ENCODE results near the gene SCN9A.

SCN9A gene

DNA sequence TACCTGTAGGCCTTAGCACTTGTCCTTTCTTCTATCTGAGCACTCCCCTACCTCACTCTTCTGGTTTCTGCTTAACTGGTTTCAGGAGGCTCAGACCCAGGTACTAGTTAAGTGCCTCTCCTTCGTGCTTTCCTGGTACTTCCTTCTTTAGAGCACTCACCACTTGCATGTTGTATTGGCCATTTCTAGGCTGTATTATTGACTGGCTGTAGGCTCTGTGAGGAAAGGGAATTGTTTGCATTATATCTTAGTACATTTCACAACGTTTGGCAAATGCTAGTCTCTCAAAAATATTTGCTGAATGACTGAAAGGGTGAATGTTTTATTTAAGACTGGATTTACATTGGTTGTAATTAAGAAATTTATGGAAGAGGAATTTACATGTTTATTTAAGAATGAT, 212.0 kb downstream of the SCN9A start:
- DNase-seq, result no peak

DNA sequence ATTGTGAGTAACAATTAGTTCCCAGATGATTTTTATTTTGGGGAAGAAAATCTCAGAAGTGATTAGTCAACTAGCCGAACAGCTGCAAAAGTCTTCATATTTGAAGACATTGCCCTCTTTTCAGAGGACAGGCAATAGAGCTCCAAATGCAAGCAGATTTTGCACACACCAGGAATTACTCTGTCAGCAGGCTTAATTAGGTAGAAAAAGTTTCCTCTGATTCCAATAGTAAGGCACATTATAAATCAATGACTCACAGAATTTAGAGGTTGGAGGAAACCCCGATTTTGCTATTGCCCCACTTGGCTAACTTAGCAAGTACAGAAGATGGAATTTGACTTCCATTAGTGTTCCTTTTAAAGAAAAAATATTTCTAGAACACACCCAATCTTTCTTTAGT, 217.2 kb downstream of the SCN9A start:
- DNase-seq, result no peak

DNA sequence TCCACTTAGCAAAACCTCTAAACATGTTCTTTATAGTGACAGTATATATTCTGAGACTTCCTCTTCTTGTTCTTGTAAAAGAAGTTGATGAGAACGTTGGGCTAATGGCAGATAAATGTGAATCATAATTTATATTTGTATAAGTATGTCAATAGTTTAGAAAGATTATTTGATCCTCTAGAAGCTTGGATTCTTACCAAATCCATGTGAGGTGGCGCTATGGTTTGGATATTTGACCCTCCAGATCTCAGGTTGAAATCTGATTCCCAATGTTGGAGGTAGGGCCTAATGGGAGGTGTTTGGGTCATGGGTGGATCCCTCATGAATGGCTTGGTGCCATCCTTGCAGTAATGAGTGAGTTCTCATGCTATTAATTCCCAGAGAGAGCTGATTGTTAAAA, 218.2 kb downstream of the SCN9A start:
- no peak for DNase-seq

DNA sequence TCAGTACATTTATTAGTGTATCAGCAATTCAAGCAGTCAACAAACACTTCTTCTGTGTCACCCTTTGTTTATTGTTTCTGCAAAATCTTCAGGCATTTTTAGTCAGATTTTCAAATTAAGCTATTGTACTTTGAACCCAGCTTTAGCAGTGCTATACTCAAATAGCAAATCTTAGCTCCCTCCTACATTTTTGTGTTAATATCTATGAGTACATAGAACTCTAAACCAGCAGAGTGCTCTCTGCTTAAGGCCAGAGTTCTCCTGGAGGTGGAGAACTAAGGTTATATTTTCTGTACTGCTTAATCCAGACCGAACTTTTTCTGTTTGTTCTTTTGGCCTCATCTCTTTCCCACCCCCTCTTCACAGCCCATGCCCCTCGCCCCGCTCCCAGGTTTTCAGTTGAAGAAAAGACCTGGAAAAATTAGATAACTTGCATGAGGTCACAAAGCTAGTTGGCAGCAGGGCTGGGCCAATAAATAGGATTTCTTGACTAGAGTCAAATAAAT, 218.7 kb downstream of the SCN9A start:
- no peak for DNase-seq

DNA sequence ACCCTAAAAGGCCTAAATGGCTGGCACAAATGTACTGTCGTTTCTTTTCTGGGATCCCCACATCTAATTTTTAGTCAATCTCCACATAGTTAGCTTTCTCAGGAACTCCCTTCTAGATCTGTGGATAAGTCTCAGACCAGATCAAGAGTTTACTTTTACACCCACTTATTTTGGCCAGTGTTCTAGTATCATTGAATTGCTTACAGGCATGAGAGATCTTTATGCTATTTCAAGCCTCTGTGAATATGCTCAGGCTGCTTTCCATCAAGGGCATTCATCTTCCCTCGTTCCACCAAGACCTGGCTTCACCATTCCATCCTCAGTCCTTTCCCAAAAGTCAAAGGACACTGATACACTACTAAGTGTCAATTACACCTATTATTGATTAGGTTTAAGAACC, 220.2 kb downstream of the SCN9A start:
- DNase-seq, result no peak

DNA sequence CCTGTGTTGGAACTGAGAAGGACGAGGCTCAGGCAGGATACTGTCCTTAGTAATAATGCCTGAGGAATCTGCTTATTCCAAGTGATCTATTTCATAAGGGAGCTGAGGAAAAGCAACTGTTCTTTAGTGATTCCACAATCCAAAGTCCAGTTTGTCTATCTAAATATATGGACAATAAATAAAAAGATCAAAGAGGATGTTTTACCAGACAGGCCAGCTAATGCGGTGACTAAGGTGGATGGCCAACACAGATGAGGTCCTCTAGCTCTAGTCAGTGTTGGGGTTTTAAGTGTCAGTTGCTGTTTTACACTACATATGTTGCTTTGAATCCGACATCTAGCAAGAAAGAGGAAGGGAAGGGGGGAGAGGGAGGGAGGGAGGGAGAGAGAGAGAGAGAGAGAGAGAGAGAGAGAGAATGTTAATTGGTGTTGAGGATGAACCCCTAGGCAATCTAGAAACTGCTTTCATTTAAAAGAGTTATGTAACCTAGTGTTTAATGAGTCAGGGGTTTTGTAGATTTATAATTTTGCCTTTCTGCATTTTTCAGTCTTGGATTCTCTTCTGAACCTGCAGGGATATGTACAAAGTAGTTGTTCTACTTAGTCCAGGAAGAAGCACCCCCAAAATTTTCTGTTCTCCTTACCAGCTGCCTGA, 220.9 kb downstream of the SCN9A start:
- DNase-seq, result no peak

DNA sequence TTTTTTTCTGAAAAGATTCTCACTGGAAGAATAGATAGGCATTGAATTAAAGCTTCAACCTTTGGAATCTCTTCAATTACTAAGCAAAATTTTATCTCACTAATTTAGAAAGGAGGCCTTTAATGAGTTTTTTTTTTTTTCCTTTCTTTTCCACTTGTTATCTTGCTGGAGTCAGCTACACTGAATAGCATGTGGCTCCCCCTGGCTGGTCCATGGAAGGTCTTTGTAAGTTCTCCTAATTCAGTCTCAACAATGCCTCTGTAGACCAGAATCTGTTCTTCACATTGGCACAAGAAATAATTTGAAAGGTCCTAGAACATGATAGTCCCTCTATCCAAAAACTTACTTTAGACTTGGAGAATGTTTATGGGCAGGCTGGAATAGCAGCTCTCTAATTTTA, 223.7 kb downstream of the SCN9A start:
- DNase-seq, result no peak

DNA sequence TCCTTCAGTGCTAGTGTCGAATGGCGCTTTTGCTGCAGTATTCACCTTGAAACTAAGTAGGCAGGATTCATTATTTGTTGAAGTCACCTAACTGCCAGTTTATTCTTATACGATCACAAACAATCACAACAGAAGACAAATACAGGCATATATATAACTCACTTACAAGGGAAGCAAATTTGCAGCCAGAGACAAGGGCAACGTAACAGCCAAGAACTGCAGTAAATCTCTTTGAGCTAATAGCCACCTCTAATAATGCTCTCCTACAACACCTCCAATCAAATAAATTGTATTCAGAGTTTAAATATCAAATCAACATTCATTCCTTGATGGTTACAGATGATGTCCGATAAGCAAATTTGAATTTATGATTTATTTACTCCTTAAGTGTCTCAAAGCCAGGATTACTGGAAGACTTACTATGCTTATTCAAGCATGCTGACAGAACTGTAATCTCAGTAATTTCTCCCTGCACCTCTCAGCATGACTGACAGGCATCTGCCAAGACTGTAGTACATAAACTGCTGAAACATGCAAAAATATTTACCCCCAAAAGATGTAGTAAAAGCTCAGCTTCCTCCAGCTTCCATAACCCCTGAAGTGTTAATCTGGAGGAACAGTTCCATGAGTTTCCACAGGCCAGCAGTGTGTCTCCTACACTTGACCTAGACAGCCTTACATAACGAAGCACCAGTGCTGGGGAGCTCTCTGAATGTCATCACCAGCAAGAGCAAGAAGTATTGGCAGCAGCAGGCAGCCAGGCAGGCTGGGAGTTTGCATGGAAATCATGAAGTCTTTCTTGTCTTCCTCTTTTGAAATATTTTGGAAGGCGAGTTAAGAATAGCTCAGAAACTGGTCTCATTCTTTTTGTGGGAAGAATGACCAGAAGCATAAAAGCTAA, 227.0 kb downstream of the SCN9A start:
- no peak for DNase-seq

DNA sequence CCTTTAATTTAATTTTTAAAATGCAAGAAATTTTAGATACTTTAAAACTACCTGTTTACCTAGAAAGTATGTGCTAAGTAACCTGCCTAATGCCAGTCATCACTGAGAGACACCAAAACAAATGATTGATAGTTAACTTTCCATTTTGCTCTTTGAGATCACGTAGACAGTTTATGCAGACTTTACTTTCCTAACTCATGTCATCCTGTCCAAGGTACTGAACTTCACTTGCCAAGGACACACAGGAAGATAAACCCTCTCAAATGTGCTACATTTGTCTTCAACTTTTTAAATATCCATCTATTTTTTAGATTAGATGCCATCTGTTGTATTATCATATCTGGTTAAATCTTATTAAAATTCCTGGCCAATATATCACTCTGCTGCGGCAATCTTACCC, 227.9 kb downstream of the SCN9A start:
- DNase-seq, result no peak
